Neural progenitor cell (in vitro differentiated cells): ENCODE results near the gene CDK5. TPM values are rescaled to one million over a fixed set of nuclear protein-coding genes. Genes with fewer than 3 reads are reported as not detected.

Experiments used
- DNase-seq: peaks from one replicate; pipeline ENCODE4 v3.0.0-alpha.2; 2016; ENCODE audit warnings: low spot score
- H2AFZ ChIP-seq: fragments of 200-600 bp; sonication (generic); replicated peaks from 2 replicates; pipeline ENCODE4 v1.6.1; 2016; ENCODE audit warnings: antibody characterized with exemption
- H3F3A ChIP-seq: fragments of 200-600 bp; sonication (generic); 2 replicates; pipeline ENCODE4 v1.6.1; 2016; ENCODE audit warnings: antibody characterized with exemption, low read depth
- H3K27ac ChIP-seq: fragments of 200-600 bp; sonication (generic); 2 replicates; pipeline ENCODE4 v1.5.1; 2016; ENCODE audit warnings: mild to moderate bottlenecking
- H3K27me3 ChIP-seq: fragments of 200-600 bp; sonication (generic); 2 replicates; pipeline ENCODE4 v1.6.1; 2016; ENCODE audit warnings: mild to moderate bottlenecking, moderate library complexity
- H3K36me3 ChIP-seq: fragments of 200-600 bp; sonication (generic); 2 replicates; pipeline ENCODE4 v1.5.1; 2016
- H3K4me1 ChIP-seq: fragments of 200-600 bp; sonication (generic); 2 replicates; pipeline ENCODE4 v1.6.1; 2016; ENCODE audit warnings: mixed run types
- H3K4me2 ChIP-seq: fragments of 200-600 bp; sonication (generic); 2 replicates; pipeline ENCODE4 v1.6.1; 2016
- H3K4me3 ChIP-seq: fragments of 200-600 bp; sonication (generic); 2 replicates; pipeline ENCODE4 v1.5.1; 2016
- H3K79me2 ChIP-seq: fragments of 200-600 bp; sonication (generic); 2 replicates; pipeline ENCODE4 v1.6.1; 2016; ENCODE audit warnings: low read depth
- H3K9ac ChIP-seq: fragments of 200-600 bp; sonication (generic); 2 replicates; pipeline ENCODE4 v1.6.1; 2016
- H3K9me3 ChIP-seq: fragments of 200-600 bp; sonication (generic); 2 replicates; pipeline ENCODE4 v1.5.1; 2016; ENCODE audit warnings: low read depth
- H4K20me1 ChIP-seq: fragments of 200-600 bp; sonication (generic); 2 replicates; pipeline ENCODE4 v1.6.1; 2016; ENCODE audit warnings: low read depth
- H3K27ac Mint-ChIP-seq: 3 replicates; pipeline ENCODE4 v1.8.0; 2021; ENCODE audit warnings: mixed read lengths
- H3K27me3 Mint-ChIP-seq: 2 replicates; pipeline ENCODE4 v1.8.0; 2022; ENCODE audit warnings: low read depth, mild to moderate bottlenecking, inconsistent platforms, moderate library complexity, mixed read lengths; ENCODE audit not compliant: insufficient read depth
- H3K36me3 Mint-ChIP-seq: 3 replicates; pipeline ENCODE4 v1.8.0; 2021; ENCODE audit warnings: mixed read lengths
- H3K4me1 Mint-ChIP-seq: 3 replicates; pipeline ENCODE4 v1.8.0; 2021; ENCODE audit warnings: mixed read lengths
- H3K4me3 Mint-ChIP-seq: 3 replicates; pipeline ENCODE4 v1.8.0; 2021; ENCODE audit warnings: mild to moderate bottlenecking, moderate library complexity, mixed read lengths
- H3K9me3 Mint-ChIP-seq: 3 replicates; pipeline ENCODE4 v1.8.0; 2020; ENCODE audit warnings: mixed read lengths
- CTCF ChIP-seq: fragments of 200-600 bp; sonication (generic); IDR thresholded peaks from 2 replicates; pipeline ENCODE4 v1.5.1; 2017; ENCODE audit warnings: antibody characterized with exemption, mild to moderate bottlenecking
- EZH2 ChIP-seq: fragments of 200-600 bp; sonication (generic); IDR thresholded peaks from 2 replicates; pipeline ENCODE4 v1.6.1; 2017; ENCODE audit warnings: antibody characterized with exemption, mild to moderate bottlenecking, moderate library complexity
- EZH2phosphoT487 ChIP-seq: fragments of 200-600 bp; sonication (generic); IDR thresholded peaks from 2 replicates; pipeline ENCODE4 v1.6.1; 2017; ENCODE audit warnings: antibody characterized with exemption
- total RNA-seq: library from RNA; depleted of rRNA; stranded (reverse); fragments of >200 nt; gene quantifications from 2 replicates; pipeline ENCODE4 v1.2.3, GENCODE V29; 2015; ENCODE audit warnings: low replicate concordance

CDK5 gene
- total RNA-seq, 1 donor from 2014 or later: 8.1 TPM

- Mint-ChIP-seq H3K27me3 (peaks cover 11% of the 10 kb centered on the region), H3K36me3 (peaks cover 4% of the 10 kb centered on the region), H3K27ac (no peak overlapping the region), H3K4me3 (no peak overlapping the region), H3K4me1 (peaks cover 27% of the 10 kb centered on the region), H3K9me3 (no peaks in the 10 kb centered on the region)
- Histone ChIP-seq H2AFZ (no peak overlapping the region), H3K9me3 (no peaks in the 10 kb centered on the region), H3K27me3 (peaks cover 11% of the 10 kb centered on the region), H3K4me2 (no peak overlapping the region), H3K36me3 (no peaks in the 10 kb centered on the region), H3K4me3 (no peak overlapping the region), H3K27ac (no peak overlapping the region), H3F3A (peaks cover 35% of the 10 kb centered on the region), H3K79me2 (peaks cover 92% of the 10 kb centered on the region), H3K9ac (no peak overlapping the region), H3K4me1 (peaks cover 28% of the 10 kb centered on the region), H4K20me1 (peaks cover 92% of the 10 kb centered on the region)
- DNase-seq: no peak
- no peak for TF ChIP-seq CTCF
- no peak for TF ChIP-seq EZH2
- TF ChIP-seq EZH2phosphoT487: no peak
Measured at GRCh38 chr7:151091003-151091402, 33.3 kb upstream of the CDK5 start.

- Histone ChIP-seq H3K9ac (no peak overlapping the region), H3K36me3 (no peaks in the 10 kb centered on the region), H3K4me2 (peak overlapping the region; percentile 97), H2AFZ (no peak overlapping the region), H3K4me1 (peaks cover 32% of the 10 kb centered on the region), H3F3A (peaks cover 44% of the 10 kb centered on the region), H3K4me3 (no peak overlapping the region), H3K27me3 (peaks cover 11% of the 10 kb centered on the region), H3K79me2 (peaks cover 83% of the 10 kb centered on the region), H3K27ac (no peak overlapping the region), H4K20me1 (peaks cover 83% of the 10 kb centered on the region), H3K9me3 (no peaks in the 10 kb centered on the region)
- no peak for DNase-seq
- Mint-ChIP-seq H3K27ac (no peak overlapping the region), H3K4me1 (peaks cover 34% of the 10 kb centered on the region), H3K4me3 (peak overlapping the region; percentile 84), H3K36me3 (peaks cover 4% of the 10 kb centered on the region), H3K27me3 (peaks cover 18% of the 10 kb centered on the region), H3K9me3 (no peaks in the 10 kb centered on the region)
- TF ChIP-seq EZH2phosphoT487 (no peak), EZH2 (no peak)
Measured at GRCh38 chr7:151089893-151090730, 32.4 kb upstream of the CDK5 start.

GRCh38 chr7:151088856-151089699 is 31.4 kb upstream of the CDK5 start:
- no peak overlapping the region for H3K9ac ChIP-seq
- peaks cover 73% of the 10 kb centered on the region for H3K79me2 ChIP-seq
- TF ChIP-seq EZH2phosphoT487: no peak
- no peak for TF ChIP-seq CTCF
- TF ChIP-seq EZH2: no peak
- no peak overlapping the region for H2AFZ ChIP-seq
- peaks cover 39% of the 10 kb centered on the region for H3K4me1 Mint-ChIP-seq
- H3K4me1 ChIP-seq: peaks cover 35% of the 10 kb centered on the region
- H3F3A ChIP-seq: peaks cover 52% of the 10 kb centered on the region
- peak overlapping the region; percentile 97 for H3K4me2 ChIP-seq
- peak overlapping the region; percentile 84 for H3K4me3 Mint-ChIP-seq
- H3K4me3 ChIP-seq: peak overlapping the region; percentile 88
- H3K9me3 ChIP-seq: no peaks in the 10 kb centered on the region
- H3K36me3 Mint-ChIP-seq: peaks cover 4% of the 10 kb centered on the region
- H3K27ac ChIP-seq: no peak overlapping the region
- DNase-seq: peak; percentile 75
- peaks cover 22% of the 10 kb centered on the region for H3K27me3 Mint-ChIP-seq
- peaks cover 15% of the 10 kb centered on the region for H3K27me3 ChIP-seq
- H3K9me3 Mint-ChIP-seq: no peaks in the 10 kb centered on the region
- peaks cover 72% of the 10 kb centered on the region for H4K20me1 ChIP-seq
- H3K36me3 ChIP-seq: no peaks in the 10 kb centered on the region
- H3K27ac Mint-ChIP-seq: peak overlapping the region; percentile 11
